ENCODE results near the gene MBNL1. TPM values are rescaled to one million over a fixed set of nuclear protein-coding genes. Genes with fewer than 3 reads are reported as not detected.

MBNL1 gene
- polyA plus RNA-seq, 1 donor, result 57.8 TPM

DNA sequence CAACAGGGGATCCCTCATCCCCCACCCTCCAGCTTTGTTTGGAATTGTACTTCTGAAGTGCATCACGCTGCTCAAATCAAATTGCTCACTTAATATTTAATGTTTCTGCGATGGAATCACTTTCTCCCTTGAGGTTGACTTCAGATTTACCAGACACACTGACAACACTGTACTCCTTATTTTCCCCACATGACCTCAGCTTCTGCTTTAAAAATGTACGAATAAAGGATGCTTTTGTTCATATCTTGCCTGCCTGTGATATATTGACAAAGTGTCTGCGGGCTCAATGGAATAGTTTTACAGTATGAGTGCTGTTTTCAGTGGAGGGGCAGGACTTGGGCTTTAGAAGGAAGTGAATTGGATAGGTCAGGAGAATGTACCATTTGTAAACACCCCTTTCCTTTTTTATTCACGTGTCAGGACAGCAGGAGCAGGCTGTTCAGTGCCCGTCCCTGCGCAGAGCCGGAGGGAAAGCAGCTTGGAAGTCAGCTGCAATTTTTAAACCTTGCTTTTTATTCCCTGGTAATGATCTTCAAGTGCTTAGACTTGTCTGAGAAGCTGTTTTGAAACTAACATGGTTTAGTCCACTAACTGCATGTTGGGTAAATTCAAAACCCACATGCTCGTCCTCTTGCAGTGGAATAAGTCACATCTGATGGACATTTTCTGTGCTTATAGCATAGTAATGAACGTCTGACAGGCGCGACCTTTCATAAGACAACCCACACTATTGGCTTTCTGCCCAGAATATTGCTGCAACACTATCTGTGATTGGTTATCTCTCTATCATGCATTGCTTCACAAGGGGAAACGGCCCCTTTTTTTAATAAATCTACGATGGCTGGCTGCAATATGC, 29.9 kb downstream of the MBNL1 start:
- peak; percentile 74 for DNase-seq (ENCODE audit: low read depth)

DNA sequence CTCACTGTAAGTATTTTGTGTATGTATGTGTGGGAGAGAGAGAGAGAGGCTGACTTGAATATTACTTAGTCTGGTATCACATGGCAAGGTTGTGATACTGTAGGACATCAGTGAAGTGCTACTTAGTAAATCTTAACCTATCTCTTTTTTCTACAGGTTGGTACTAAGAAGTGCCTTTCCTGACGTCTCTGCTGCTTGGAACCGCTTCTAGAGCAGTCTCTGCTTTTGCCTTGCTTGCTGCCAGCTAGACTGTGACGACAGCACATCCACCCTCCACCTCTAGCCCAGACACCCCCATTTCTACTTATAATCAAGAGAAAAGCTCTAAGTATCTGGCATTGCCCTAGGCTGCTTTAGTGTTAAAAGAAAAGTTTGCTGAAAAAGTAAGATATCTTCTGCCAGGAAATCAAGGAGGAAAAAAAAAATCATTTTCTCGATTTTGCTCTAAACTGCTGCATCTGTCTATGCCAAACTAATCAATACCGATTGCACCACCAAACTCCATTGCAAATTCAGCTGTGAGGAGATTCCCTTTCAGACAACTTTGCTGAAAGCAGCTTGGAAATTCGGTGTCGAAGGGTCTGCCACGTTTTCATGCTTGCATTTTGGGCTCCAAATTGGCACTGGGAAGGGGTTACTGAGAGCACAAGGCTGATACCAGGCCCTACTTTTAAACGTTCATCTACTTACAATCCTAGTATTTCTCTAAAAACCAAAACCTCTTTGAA, 30.7 kb downstream of the MBNL1 start:
- DNase-seq (ENCODE audit: low read depth), result no peak

DNA sequence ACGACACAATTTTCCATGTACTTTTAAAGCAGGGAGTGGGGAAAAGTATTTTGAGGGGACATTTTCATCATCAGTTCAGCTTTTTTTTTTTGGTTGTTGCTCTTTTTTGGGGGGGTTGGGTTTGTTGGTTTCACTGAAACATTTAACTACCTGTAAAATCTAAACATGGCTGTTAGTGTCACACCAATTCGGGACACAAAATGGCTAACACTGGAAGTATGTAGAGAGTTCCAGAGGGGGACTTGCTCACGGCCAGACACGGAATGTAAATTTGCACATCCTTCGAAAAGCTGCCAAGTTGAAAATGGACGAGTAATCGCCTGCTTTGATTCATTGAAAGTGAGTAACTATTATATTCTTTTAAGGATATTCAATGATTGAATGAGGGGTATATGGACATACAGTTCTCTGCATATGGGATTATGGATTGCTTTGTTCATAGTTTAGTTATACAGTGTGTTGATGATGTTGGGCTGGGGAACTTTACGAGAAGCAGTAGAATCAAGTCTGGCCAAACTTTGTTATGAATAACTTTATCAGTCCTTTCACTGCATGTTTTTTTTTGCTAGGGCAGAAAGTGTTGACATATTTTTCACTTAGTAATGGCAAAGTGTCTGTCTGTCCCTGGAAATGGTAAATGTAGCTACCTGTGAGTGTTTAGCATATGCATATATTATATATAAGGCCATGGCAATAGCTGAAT, 31.5 kb downstream of the MBNL1 start:
- no peak for DNase-seq (ENCODE audit: low read depth)

DNA sequence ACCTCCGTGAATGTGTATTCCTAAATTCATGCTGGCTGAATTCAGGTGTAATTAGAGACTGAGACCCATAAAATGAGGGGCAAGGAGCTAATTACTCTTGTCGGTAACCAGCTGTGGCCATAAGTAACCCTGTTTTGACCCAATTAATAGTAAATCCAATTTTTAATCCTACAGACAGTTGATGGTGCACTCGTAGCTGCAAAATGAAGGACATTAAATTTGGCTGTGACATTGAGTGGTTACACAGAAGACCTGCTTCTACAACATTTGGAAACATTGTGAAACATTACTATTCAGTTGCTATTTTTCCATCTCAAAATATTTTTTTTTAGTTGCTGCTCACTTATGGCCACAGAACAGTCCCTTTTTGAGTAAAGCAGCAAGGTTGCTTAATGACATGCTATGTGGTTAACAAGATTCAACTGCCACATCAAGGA, 33.0 kb downstream of the MBNL1 start:
- no peak for DNase-seq (ENCODE audit: low read depth)

DNA sequence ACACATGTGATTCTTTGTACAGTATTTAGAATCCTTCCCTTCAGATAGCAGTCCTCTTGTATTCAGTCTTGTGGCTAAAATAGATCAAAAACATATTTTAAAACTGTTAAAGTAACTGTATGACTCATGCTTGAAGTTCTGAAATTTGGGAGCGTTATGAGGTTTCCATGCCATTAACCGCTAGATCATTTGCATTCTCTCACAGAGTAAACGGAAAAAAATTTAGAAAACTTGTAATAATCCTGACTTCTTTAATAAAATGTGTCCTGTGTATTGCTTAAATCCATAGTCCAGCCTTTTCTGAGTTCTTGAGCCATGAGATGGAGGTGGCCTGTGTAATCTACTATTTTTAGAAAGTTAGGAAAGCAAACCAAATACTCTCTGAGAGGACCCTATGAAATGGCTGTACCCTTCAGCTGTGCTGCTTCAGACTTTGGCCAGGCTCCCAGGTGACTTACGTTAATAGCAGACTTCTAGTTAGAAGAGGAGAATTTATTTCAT, 33.8 kb downstream of the MBNL1 start:
- DNase-seq (ENCODE audit: low read depth), result no peak

DNA sequence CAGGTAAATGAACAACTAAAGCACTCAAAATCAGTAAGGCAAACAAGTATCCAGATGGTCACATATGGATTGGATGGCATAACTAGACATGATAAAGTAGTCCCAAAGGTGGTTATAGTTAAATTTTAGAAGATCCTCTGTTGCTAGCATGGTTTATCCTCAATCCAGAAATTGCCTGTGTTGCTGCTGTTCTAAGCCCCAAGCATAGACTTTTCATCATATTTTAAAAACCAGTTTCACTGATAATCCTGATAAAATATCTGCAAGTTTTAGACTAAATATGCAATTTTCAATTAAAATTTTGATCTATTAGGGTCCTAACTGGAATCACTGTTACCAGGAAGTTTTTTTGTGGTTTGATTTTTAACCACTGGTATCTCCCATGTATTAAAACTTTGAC, 35.4 kb downstream of the MBNL1 start:
- no peak for DNase-seq (ENCODE audit: low read depth)

DNA sequence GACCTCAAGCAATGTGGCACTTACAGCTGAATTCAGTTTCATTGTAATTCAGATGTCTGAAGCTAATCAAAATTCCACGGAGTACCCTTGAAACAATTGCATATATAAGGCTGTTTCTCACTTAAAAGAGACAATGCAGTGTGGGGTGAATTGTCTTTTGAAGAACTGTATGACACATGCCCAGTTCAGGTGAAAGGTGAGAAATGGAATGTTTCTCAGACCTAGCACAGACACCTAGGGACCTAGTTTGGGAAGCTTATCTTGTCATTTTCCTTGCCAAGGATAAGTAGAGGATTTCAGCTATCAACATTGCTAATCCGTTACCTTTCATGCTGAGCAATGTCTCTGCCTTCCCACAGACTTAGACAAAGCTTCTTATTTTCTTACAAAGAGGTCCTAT, 36.3 kb downstream of the MBNL1 start:
- DNase-seq (ENCODE audit: low read depth), result no peak

DNA sequence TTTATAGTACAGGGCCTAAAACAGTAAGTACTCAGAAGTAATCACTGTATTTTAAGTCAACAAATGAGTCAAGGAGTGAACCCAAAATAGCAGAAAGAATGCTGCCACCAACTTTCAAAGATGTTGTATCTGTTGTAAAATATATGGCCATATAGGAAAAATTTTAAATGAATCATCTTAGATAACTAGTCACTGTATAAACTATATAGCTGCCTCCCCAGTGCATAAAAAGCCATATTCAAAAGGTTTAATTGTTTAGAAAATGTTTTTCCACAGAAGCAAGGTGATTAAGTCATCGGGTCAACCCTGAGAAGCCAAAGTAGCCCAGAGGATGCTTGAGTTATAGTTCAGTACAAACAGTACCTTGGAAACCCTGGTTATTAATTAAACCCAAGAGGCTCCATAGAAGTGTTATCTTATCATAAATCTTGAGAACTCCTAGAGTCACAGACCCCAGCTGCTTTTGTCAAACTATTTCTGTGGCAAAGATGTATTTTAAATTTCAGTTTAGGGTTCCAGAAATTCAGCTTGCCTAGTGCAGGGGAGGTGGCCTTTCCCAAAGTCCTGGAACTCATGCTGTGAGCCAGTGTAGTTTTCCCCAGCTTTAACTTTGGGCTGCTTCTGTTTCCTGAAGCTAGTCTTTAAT, 39.2 kb downstream of the MBNL1 start:
- DNase-seq (ENCODE audit: low read depth), result no peak

DNA sequence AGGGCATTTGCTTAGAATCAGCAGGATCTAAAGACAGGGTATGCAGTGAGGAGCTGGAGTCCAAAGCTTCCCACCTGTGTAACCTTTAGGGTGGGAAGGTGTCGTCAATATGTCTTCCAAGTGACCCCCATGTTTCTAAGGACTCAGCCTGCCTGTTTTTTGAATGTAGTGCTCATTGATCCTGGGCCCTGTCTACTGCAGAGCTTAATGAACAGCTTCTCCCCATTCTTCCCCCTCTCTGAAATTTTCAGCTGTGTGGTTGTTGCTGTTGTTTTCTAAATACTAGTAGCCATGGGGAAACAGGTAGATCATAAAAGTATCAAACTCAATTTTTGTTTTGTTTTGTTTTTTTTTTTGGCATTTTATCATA, 39.7 kb downstream of the MBNL1 start:
- DNase-seq (ENCODE audit: low read depth), result no peak

DNA sequence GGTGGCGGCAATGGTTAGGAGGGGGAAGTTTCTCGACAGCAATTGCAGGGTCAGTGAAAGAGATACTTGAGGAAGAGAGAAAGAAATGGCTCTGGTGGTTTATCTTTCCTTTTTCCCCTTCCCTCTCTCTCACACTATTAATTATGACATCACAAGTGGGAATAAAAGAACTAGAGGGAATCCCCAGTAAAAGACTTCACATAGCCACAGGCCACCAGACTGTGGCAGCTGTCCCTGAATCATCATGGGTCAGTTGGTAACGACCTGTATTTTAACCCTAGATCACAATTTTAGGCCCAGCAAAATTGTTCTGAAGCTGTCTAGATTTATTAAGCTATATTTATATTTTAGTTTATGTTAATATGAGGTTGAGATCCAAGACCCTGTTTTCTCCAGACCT, 40.3 kb downstream of the MBNL1 start:
- DNase-seq (ENCODE audit: low read depth), result no peak

DNA sequence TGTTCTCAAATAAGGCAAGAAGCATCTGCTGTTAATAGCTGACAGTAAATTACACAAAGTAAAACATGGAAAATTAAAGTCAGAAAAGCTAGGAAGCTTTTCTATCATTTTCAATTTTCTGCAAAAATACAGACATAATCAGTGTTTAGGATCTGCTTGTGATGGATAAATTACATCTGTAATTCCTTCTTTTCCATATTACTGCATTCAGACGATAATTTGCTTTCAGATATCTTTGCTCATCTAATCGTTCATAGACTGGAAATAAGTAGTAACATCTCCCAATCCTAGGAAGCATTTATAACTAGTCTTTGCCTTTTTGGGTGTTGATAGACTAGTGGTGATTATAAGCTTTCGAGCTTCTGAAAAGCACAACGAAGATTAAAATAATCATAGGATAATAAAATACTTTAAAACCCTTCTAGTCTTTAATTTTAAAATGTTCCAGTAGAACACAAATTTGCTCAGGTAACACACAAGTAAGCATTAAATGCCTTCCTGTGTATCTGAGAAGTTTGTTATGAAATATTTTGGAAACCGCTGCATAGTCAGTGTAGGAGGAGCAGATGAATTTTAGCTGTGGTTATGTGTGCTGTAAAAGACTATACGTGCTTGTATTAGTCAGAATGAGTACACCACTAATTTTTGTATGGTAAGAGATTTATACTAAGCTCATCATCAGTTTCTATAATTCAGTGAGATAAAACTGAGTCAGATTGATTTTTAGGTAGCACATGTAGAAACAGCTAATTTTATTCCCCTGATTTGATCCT, 41.0 kb downstream of the MBNL1 start:
- DNase-seq (ENCODE audit: low read depth), result no peak

DNA sequence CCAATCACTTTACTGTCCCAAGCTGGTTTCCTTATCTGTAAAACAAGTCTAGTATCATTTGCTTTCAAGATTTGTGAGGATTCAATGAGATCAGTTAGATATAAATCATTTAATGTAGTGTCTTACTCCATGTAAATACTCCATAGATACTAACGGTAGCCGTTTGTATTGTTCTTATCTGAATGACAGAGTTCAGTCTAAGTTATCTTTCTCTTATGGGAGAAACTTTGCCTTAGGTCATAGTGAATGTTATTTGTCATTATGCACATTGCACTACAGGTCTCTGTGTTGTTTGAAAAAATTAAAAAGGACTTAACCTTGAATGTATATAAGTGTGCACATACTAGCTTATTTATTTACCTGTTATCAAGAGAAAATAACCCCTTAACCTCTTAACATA, 44.7 kb downstream of the MBNL1 start:
- no peak for DNase-seq (ENCODE audit: low read depth)

DNA sequence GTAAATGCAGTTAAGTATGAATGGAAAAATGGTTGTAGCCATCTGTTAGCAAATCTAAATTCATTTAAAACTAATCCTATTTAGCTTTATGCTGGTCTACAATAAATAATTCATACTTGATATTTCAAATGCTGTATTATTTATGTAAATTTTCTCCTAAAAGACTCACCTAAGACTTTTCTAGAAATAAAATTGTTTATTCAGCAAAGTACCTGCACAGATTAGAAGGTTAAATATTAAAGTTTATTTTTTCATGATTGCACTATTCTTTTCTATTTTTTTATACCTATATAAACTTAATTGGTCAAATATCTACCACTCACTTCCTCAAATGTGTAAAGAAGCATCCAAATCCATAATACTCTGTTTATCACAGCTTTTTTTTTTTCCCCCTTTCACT, 45.2 kb downstream of the MBNL1 start:
- DNase-seq (ENCODE audit: low read depth), result no peak

DNA sequence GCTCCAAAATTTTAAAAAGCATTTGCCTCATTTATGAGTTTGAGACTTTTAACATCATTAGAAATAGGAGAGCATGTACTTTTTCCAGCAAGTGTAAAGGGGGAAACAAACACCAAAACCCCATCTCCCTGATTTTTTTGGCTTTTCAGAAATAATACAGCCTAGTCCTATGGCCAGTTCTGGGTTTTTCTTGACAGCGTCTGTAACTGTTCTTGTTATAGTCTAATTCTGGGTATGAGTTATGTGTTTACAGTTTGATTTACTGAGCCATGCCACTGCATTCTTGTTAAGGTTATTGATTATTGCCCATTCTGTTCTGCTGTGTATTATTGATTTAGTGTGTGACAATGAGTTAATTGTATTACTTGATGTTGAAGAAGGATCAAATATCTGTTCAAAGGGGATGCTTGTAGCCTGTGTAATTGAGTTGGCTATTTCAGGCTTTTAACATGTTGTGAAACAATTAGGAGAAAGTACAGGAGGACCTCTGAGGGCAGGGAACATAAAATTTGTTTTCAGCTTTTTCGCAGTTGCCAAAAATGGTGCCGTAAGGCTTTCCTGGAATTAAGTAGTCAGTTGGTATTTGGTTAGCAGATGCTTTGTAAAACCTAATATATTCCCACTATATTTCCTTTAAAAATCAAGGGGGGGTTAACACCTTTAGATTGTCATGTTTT, 46.1 kb downstream of the MBNL1 start:
- DNase-seq (ENCODE audit: low read depth), result no peak

DNA sequence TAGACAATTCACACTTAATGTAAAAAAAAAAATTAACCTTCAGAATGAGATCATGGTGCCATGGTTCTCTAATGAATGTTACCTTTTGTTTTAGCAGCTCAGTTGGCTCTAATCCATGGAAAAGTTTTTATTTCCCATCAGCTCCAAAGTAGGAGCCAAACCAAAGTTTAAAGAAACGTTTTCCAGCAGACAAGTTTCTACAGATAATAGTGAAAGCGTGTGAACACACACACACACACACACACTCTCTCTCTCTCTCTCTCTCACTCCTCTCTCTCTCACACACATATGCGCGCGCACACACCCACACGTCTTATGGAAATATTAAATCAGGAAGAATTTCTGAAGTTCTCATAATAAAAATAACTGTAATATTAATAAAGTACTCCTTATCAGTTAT, 46.9 kb downstream of the MBNL1 start:
- DNase-seq (ENCODE audit: low read depth), result no peak

DNA sequence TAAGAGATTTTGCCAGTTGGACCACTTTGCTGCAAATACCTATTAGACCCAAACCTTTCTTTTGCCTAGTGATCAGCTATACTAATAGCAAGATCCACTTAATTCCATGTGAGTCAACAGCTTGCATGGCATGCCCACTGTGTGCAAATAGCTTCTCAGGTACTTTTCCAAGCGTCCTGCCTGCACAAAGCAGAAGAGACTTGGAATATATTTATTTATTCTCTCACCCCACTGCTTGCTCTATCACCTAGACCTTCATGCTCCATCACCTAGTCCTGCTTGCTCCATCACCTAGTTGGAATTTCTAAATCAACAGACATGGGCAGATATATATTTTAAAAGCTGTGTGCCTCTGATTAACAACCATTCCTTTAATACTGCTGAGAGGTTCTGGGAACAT, 47.6 kb downstream of the MBNL1 start:
- DNase-seq (ENCODE audit: low read depth), result no peak

DNA sequence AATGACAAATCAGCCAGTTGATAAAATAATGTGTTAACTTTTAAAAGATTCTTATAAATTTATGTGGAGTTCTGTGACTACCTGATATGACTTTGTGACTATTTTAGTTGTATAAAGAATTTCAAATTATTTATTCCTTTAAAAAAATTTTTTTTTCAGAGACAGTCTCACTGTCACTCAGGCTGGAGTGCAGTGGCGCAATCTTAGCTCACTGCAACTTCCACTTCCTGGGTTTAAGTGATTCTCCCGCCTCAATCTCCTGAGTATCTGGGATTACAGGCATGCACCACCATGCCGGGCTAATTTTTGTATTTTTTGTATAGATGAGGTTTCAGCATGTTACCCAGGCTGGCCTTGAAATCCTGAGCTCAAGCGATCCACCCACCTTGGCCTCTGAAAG, 48.5 kb downstream of the MBNL1 start:
- DNase-seq (ENCODE audit: low read depth), result no peak

DNA sequence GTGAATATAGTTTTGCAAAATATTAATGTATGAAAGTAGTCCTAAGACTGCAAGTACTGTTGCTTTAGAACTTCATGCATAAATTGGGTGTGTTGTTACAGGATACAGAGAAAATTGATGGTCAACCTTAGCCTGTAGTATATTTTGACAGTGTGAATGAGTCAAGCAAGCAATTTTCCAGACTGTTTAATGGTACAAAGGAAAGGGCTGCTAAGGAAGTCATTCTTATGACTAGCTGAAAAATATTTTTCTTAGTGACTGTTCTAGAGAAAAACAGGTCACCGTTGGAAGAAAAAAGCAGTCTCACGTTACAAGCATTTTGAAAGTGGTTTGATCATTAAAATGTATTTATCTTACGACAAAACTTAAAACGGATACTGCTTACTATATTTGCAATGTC, 49.2 kb downstream of the MBNL1 start:
- no peak for DNase-seq (ENCODE audit: low read depth)

DNA sequence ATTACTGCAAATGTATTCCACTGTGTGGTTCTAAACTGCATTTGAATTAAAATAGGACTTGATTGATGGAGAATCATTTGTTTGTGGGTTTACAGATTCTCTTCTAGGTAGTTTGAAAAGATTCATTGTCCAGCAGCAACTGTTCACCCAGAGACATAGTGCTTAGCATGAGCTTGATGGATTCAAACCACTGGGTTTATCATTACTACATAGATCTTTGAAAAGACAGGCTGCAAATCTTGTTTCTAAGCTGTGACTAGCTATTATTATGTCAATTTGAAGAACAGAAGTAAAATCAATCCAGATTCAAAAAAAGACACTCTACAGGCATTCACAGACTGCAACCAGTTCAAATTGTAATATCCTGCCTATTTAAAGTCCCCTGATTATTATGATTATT, 49.8 kb downstream of the MBNL1 start:
- no peak for DNase-seq (ENCODE audit: low read depth)

DNA sequence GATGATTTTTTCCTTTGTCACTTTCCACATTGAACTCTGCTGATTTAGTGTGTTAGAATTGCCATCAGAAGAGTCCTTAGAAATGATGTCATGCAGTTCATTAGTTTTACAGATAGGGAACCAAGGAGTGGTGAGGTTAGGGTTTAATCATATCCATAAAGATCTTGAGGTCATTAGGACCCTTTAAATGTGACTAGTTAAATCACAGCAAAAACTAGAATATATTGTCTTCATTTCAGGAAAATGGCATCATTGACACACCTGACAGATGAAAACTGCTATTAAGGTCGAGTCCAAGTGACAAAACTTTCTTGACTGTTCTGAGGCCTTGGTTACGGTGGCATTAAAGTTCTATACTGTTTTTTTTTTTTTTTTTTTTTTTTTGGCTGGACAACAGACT, 50.5 kb downstream of the MBNL1 start:
- no peak for DNase-seq (ENCODE audit: low read depth)

Measured in forelimb muscle (tissue), 1 donor.